HCT116 (cell line): Measurements from ENCODE around the gene TAS2R20. TPM values are rescaled to one million over a fixed set of nuclear protein-coding genes. Genes with fewer than 3 reads are reported as not detected.

Source experiments
- ATAC-seq: fragments of 200-7000 bp; cut with Tn5 transposase; 2 replicates; pipeline ENCODE4 v1.9.1; 2020; ENCODE audit warnings: mild to moderate bottlenecking, moderate library complexity
- BruUV-seq: library from RNA; stranded (reverse); fragments of 400-500 nt; replicated peaks from 2 replicates; lab custom pipeline; 2021; lab: Mats Ljungman, UMichigan
- CTCF ChIA-PET: fragments of 300-600 bp; sonication (Branson Sonifier 250); formaldehyde crosslinking; loops from one replicate; lab custom pipeline; 2021; ENCODE audit warnings: antibody characterized with exemption; lab: Charles Lee
- POLR2A ChIA-PET: fragments of 300-600, 350-600 bp; sonication (Branson Sonifier 250); formaldehyde crosslinking; loops from one replicate; lab custom pipeline; 2021; ENCODE audit warnings: antibody characterized with exemption; lab: Charles Lee
- RAD21 ChIA-PET, 2 experiments: fragments of 300-600 bp; sonication (Branson Sonifier 250); formaldehyde crosslinking; loops; one replicate each; lab custom pipeline; 2023; ENCODE audit warnings: low total read pairs in 2 of 2; ENCODE audit not compliant: uncharacterized antibody in 2 of 2, unreplicated experiment in 2 of 2, low non-redundant PET in 1 of 2; lab: Charles Lee
- DNase-seq: peaks from one replicate; pipeline ENCODE4 v3.0.0-alpha.2; 2010; ENCODE audit warnings: low read depth, low spot score
- H2AFZ ChIP-seq: fragments of 200-600 bp; shearing (Covaris generic), sonication (generic); 2 replicates; pipeline ENCODE4 v1.6.1; 2017; ENCODE audit warnings: low read depth, mixed run types, mixed read lengths, antibody characterized with exemption, low read length; ENCODE audit not compliant: poor library complexity, severe bottlenecking
- H3K27ac ChIP-seq: 2 replicates; pipeline ENCODE4 v1.5.1; 2012; ENCODE audit warnings: low read depth, low read length
- H3K27me3 ChIP-seq: fragments of 200-600 bp; sonication (generic); 2 replicates; pipeline ENCODE4 v1.6.1; 2016; ENCODE audit warnings: mixed run types, low read length, mixed read lengths; ENCODE audit not compliant: insufficient read depth
- H3K36me3 ChIP-seq, 2 experiments: fragments of 200-500 bp in 1 of 2; fragments of 200-600 bp in 1 of 2; sonication (Bioruptor generic) in 1 of 2; sonication (generic) in 1 of 2; 2 replicates each; pipeline versions ENCODE4 v1.5.1 to v1.6.1; 2014 to 2016; ENCODE audit warnings: low read length in 2 of 2, inconsistent platforms in 1 of 2, mixed read lengths in 1 of 2, mixed run types in 1 of 2; ENCODE audit not compliant: insufficient read depth in 2 of 2, control insufficient read depth in 1 of 2
- H3K4me1 ChIP-seq, 2 experiments: fragments of 200-600 bp in 1 of 2; sonication (generic) in 1 of 2; 2 replicates each; pipeline versions ENCODE4 v1.5.1 to v1.6.1; 2012 to 2017; ENCODE audit warnings: low read length in 2 of 2, inconsistent platforms in 1 of 2, mild to moderate bottlenecking in 1 of 2, mixed read lengths in 1 of 2, mixed run types in 1 of 2, moderate library complexity in 1 of 2; ENCODE audit not compliant: insufficient read depth in 2 of 2, control insufficient read depth in 1 of 2
- H3K4me2 ChIP-seq: fragments of 200-600 bp; sonication (generic); 2 replicates; pipeline ENCODE4 v1.6.1; 2017; ENCODE audit warnings: mixed run types, low read length, mixed read lengths
- H3K4me3 ChIP-seq, 2 experiments: fragments of 200-600 bp in 1 of 2; sonication (generic) in 1 of 2; replicated peaks in 1 of 2; 2 replicates each; pipeline ENCODE4 v1.5.1; 2011 to 2016; ENCODE audit warnings: low read length in 2 of 2, control low read depth in 1 of 2, low read depth in 1 of 2, mild to moderate bottlenecking in 1 of 2, mixed read lengths in 1 of 2, mixed run types in 1 of 2
- H3K79me2 ChIP-seq: fragments of 200-600 bp; sonication (generic); 2 replicates; pipeline ENCODE4 v1.6.1; 2017; ENCODE audit warnings: mild to moderate bottlenecking, mixed run types, low read length, moderate library complexity, mixed read lengths; ENCODE audit not compliant: insufficient read depth
- H3K9ac ChIP-seq: fragments of 200-600 bp; sonication (generic); 2 replicates; pipeline ENCODE4 v1.6.1; 2016; ENCODE audit warnings: low read length, mixed read lengths
- H3K9me2 ChIP-seq: fragments of 200-600 bp; sonication (generic), shearing (Covaris generic); 2 replicates; pipeline ENCODE4 v1.6.1; 2017; ENCODE audit warnings: mixed run types, mild to moderate bottlenecking, moderate library complexity; ENCODE audit not compliant: insufficient read depth
- H3K9me3 ChIP-seq, 2 experiments: fragments of 200-500 bp in 1 of 2; fragments of 200-600 bp in 1 of 2; sonication (Bioruptor generic) in 1 of 2; sonication (generic) in 1 of 2; 2 replicates each; pipeline ENCODE4 v1.6.1; 2014 to 2017; ENCODE audit warnings: low read length in 2 of 2, mixed read lengths in 2 of 2, inconsistent platforms in 1 of 2, low read depth in 1 of 2, mild to moderate bottlenecking in 1 of 2, mixed run types in 1 of 2, moderate library complexity in 1 of 2; ENCODE audit not compliant: control insufficient read depth in 1 of 2, insufficient read depth in 1 of 2
- H4K20me1 ChIP-seq: fragments of 200-600 bp; sonication (generic), shearing (Covaris generic); 2 replicates; pipeline ENCODE4 v1.6.1; 2017; ENCODE audit warnings: mixed run types, mild to moderate bottlenecking, moderate library complexity; ENCODE audit not compliant: insufficient read depth
- CBX3 ChIP-seq: IDR thresholded peaks from 2 replicates; pipeline ENCODE4 v1.6.1; 2012; ENCODE audit warnings: low read depth
- EGR1 ChIP-seq: IDR thresholded peaks from 2 replicates; pipeline ENCODE4 v1.6.1; 2012; ENCODE audit warnings: low read depth
- EZH2phosphoT487 ChIP-seq: fragments of 200-600 bp; IDR thresholded peaks from 2 replicates; pipeline ENCODE4 v1.6.1; 2018; ENCODE audit warnings: antibody characterized with exemption, borderline replicate concordance
- FOSL1 ChIP-seq: IDR thresholded peaks from 2 replicates; pipeline ENCODE4 v1.6.1; 2012; ENCODE audit warnings: low read depth
- POLR2A ChIP-seq: IDR thresholded peaks from 2 replicates; pipeline ENCODE4 v1.7.0; 2011; ENCODE audit warnings: borderline replicate concordance; ENCODE audit not compliant: insufficient read depth, insufficient read length; ENCODE audit errors: extremely low read depth
- RAD21 ChIP-seq: IDR thresholded peaks from 2 replicates; pipeline ENCODE4 v1.6.1; 2012; ENCODE audit warnings: low read depth, mild to moderate bottlenecking
- SRF ChIP-seq: IDR thresholded peaks from 2 replicates; pipeline ENCODE4 v1.6.1; 2012; ENCODE audit warnings: low read depth
- YY1 ChIP-seq: IDR thresholded peaks from 2 replicates; pipeline ENCODE4 v1.6.1; 2011; ENCODE audit warnings: low read length, low read depth, moderate library complexity, mild to moderate bottlenecking; ENCODE audit not compliant: insufficient replicate concordance; ENCODE audit errors: extremely low read depth
- ZFX ChIP-seq: fragments of 450-650 bp; IDR thresholded peaks from 2 replicates; pipeline ENCODE4 v1.6.1; 2017
- ZNF274 ChIP-seq: fragments of 200-500 bp; sonication (Bioruptor generic); IDR thresholded peaks from 2 replicates; pipeline ENCODE4 v1.6.1; 2014; ENCODE audit warnings: mild to moderate bottlenecking, low read depth, low read length, inconsistent platforms
- intact Hi-C: fragments of 100-400 bp; cut with micrococcal nuclease; formaldehyde crosslinking; loops from 2 replicates; pipeline ENCODE4 v1.10.0; 2022
- total RNA-seq: library from RNA; stranded (reverse); gene quantifications from one replicate; pipeline ENCODE4 v1.2.1, GENCODE V29; 2021; ENCODE audit not compliant: unreplicated experiment
- TF ChIP-seq, protein P1 (sequence below): IDR thresholded peaks from 2 replicates; pipeline ENCODE4 v1.6.1; 2012
- TF ChIP-seq, protein P2 (sequence below): IDR thresholded peaks from 2 replicates; pipeline ENCODE4 v1.6.1; 2012; ENCODE audit warnings: low read depth
- TF ChIP-seq, protein P3 (sequence below): IDR thresholded peaks from 2 replicates; pipeline ENCODE4 v1.6.1; 2011; ENCODE audit warnings: mild to moderate bottlenecking, low read length, moderate library complexity; ENCODE audit not compliant: insufficient replicate concordance; ENCODE audit errors: extremely low read depth
- TF ChIP-seq, protein P4 (sequence below): IDR thresholded peaks from 2 replicates; pipeline ENCODE4 v1.6.1; 2012
- TF ChIP-seq, protein P5 (sequence below), 3 experiments: fragments of 200-600 bp in 1 of 3; sonication (generic) in 1 of 3; IDR thresholded peaks in 2 of 3; conservative IDR thresholded peaks in 1 of 3; 2 replicates each; pipeline ENCODE4 v1.5.1; 2012 to 2017; ENCODE audit warnings: low read depth in 2 of 3, low read length in 2 of 3, antibody characterized with exemption in 1 of 3, borderline replicate concordance in 1 of 3, control low read depth in 1 of 3, mild to moderate bottlenecking in 1 of 3, mixed read lengths in 1 of 3, mixed run types in 1 of 3, moderate library complexity in 1 of 3; ENCODE audit not compliant: insufficient read depth in 1 of 3

TAS2R20 gene
- total RNA-seq, 1 experiment from 2014 or later, result 0.76 TPM

DNA sequence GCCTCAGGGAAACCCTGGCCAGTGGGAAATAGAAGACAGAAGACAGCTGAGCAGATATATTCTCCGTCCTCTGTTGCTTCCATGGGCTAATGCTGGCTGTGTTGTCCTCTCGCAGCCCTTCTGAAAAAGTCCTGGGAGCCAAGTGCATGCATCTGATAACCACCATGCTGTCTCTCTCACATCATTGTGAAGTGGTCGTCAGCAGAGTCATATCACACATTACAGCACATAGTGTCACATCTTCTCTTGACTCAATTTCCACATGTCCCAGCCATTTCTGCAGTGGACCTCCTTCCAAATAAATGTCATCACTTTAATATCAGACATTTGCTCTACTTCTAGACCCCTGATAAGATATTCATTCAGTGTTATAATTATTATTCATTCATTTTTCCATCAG is 3.8 kb downstream of the TAS2R20 start:
- BruUV-seq, result no TSS peak
- Histone ChIP-seq H3K9me3 (peaks cover 0 to 8% of the 10 kb centered on the region in 2 experiments; a peak in 1 of 4 replicates), H3K27ac (no peak overlapping the region), H3K36me3 (no peaks in the 10 kb centered on the region), H3K9ac (no peak overlapping the region), H3K79me2 (no peaks in the 10 kb centered on the region), H3K4me1 (no peaks in the 10 kb centered on the region), H3K27me3 (no peaks in the 10 kb centered on the region), H3K4me2 (no peak overlapping the region), H3K4me3 (no peak overlapping the region), H3K9me2 (no peaks in the 10 kb centered on the region), H2AFZ (no peak overlapping the region), H4K20me1 (no peaks in the 10 kb centered on the region)
- TF ChIP-seq, protein P1, sequence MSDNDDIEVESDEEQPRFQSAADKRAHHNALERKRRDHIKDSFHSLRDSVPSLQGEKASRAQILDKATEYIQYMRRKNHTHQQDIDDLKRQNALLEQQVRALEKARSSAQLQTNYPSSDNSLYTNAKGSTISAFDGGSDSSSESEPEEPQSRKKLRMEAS, result no peak
- TF ChIP-seq RAD21 (no peak), ZFX (no peak), EZH2phosphoT487 (no peak), SRF (no peak), ZNF274 (no peak), EGR1 (no peak), YY1 (no peak), FOSL1 (no peak), CBX3 (no peak), POLR2A (no peak)
- TF ChIP-seq, protein P2, sequence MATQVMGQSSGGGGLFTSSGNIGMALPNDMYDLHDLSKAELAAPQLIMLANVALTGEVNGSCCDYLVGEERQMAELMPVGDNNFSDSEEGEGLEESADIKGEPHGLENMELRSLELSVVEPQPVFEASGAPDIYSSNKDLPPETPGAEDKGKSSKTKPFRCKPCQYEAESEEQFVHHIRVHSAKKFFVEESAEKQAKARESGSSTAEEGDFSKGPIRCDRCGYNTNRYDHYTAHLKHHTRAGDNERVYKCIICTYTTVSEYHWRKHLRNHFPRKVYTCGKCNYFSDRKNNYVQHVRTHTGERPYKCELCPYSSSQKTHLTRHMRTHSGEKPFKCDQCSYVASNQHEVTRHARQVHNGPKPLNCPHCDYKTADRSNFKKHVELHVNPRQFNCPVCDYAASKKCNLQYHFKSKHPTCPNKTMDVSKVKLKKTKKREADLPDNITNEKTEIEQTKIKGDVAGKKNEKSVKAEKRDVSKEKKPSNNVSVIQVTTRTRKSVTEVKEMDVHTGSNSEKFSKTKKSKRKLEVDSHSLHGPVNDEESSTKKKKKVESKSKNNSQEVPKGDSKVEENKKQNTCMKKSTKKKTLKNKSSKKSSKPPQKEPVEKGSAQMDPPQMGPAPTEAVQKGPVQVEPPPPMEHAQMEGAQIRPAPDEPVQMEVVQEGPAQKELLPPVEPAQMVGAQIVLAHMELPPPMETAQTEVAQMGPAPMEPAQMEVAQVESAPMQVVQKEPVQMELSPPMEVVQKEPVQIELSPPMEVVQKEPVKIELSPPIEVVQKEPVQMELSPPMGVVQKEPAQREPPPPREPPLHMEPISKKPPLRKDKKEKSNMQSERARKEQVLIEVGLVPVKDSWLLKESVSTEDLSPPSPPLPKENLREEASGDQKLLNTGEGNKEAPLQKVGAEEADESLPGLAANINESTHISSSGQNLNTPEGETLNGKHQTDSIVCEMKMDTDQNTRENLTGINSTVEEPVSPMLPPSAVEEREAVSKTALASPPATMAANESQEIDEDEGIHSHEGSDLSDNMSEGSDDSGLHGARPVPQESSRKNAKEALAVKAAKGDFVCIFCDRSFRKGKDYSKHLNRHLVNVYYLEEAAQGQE, result no peak
- TF ChIP-seq, protein P3, sequence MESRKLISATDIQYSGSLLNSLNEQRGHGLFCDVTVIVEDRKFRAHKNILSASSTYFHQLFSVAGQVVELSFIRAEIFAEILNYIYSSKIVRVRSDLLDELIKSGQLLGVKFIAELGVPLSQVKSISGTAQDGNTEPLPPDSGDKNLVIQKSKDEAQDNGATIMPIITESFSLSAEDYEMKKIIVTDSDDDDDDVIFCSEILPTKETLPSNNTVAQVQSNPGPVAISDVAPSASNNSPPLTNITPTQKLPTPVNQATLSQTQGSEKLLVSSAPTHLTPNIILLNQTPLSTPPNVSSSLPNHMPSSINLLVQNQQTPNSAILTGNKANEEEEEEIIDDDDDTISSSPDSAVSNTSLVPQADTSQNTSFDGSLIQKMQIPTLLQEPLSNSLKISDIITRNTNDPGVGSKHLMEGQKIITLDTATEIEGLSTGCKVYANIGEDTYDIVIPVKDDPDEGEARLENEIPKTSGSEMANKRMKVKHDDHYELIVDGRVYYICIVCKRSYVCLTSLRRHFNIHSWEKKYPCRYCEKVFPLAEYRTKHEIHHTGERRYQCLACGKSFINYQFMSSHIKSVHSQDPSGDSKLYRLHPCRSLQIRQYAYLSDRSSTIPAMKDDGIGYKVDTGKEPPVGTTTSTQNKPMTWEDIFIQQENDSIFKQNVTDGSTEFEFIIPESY, result no peak
- TF ChIP-seq, protein P4, sequence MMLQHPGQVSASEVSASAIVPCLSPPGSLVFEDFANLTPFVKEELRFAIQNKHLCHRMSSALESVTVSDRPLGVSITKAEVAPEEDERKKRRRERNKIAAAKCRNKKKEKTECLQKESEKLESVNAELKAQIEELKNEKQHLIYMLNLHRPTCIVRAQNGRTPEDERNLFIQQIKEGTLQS, result no peak
- TF ChIP-seq, protein P5, sequence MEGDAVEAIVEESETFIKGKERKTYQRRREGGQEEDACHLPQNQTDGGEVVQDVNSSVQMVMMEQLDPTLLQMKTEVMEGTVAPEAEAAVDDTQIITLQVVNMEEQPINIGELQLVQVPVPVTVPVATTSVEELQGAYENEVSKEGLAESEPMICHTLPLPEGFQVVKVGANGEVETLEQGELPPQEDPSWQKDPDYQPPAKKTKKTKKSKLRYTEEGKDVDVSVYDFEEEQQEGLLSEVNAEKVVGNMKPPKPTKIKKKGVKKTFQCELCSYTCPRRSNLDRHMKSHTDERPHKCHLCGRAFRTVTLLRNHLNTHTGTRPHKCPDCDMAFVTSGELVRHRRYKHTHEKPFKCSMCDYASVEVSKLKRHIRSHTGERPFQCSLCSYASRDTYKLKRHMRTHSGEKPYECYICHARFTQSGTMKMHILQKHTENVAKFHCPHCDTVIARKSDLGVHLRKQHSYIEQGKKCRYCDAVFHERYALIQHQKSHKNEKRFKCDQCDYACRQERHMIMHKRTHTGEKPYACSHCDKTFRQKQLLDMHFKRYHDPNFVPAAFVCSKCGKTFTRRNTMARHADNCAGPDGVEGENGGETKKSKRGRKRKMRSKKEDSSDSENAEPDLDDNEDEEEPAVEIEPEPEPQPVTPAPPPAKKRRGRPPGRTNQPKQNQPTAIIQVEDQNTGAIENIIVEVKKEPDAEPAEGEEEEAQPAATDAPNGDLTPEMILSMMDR (IDR thresholded peaks at IDR 0.05 in 2 of 3, conservative IDR thresholded peaks at IDR 0.05 in 1 of 3; ENCODE audit: borderline replicate concordance in 1 of 3, insufficient read depth in 1 of 3, low read depth in 2 of 3, low read length in 2 of 3), result no peak
- ChIA-PET POLR2A (no interaction called here), CTCF (no interaction called here), RAD21 (no interaction called here)
- intact Hi-C loops, result no loop called here
- no peak for ATAC-seq
- DNase-seq, result no peak
